ENCODE measurements around the gene AFDN. TPM values are rescaled to one million over a fixed set of nuclear protein-coding genes. Genes with fewer than 3 reads are reported as not detected.

The AFDN gene
- total RNA-seq, 1 donor from 2014 or later = 102 TPM

- Mint-ChIP-seq H3K27ac (ENCODE audit: unreplicated experiment) (no peak overlapping the region), H3K36me3 (ENCODE audit: low read depth, unreplicated experiment) (no peaks in the 10 kb centered on the region), H3K27me3 (ENCODE audit: low read depth, unreplicated experiment) (no peaks in the 10 kb centered on the region), H3K9me3 (ENCODE audit: unreplicated experiment) (no peaks in the 10 kb centered on the region), H3K4me1 (ENCODE audit: low read depth, unreplicated experiment) (peaks cover 37% of the 10 kb centered on the region), H3K4me3 (ENCODE audit: unreplicated experiment) (no peak overlapping the region)
- H3K27ac ChIP-seq (ENCODE audit: low read depth, low read length) = no peak overlapping the region
- H3K4me3 ChIP-seq (ENCODE audit: insufficient read depth, low read depth, low read length) = no peak overlapping the region
- DNase-seq (ENCODE audit: low read depth) = no peak
- no peak overlapping the region for H2AFZ ChIP-seq (ENCODE audit: low read depth, low read length)
- no peak for FAIRE-seq
- H3K4me2 ChIP-seq (ENCODE audit: low read length) = no peak overlapping the region
- no peaks in the 10 kb centered on the region for H3K27me3 ChIP-seq (ENCODE audit: insufficient read depth, low read length)
- no peaks in the 10 kb centered on the region for H3K4me1 ChIP-seq (ENCODE audit: insufficient read depth, low read length)
- H3K9ac ChIP-seq (ENCODE audit: low read length) = no peak overlapping the region
- TF ChIP-seq, protein P1, sequence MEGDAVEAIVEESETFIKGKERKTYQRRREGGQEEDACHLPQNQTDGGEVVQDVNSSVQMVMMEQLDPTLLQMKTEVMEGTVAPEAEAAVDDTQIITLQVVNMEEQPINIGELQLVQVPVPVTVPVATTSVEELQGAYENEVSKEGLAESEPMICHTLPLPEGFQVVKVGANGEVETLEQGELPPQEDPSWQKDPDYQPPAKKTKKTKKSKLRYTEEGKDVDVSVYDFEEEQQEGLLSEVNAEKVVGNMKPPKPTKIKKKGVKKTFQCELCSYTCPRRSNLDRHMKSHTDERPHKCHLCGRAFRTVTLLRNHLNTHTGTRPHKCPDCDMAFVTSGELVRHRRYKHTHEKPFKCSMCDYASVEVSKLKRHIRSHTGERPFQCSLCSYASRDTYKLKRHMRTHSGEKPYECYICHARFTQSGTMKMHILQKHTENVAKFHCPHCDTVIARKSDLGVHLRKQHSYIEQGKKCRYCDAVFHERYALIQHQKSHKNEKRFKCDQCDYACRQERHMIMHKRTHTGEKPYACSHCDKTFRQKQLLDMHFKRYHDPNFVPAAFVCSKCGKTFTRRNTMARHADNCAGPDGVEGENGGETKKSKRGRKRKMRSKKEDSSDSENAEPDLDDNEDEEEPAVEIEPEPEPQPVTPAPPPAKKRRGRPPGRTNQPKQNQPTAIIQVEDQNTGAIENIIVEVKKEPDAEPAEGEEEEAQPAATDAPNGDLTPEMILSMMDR (IDR thresholded peaks at IDR 0.05; ENCODE audit: insufficient read depth, low read depth, low read length) = no peak
- TF ChIP-seq EZH2 (IDR thresholded peaks at IDR 0.05; ENCODE audit: insufficient read depth, low read length) = no peak
- peaks cover 89% of the 10 kb centered on the region for H4K20me1 ChIP-seq (ENCODE audit: insufficient read depth, low read length)
- no peaks in the 10 kb centered on the region for H3K36me3 ChIP-seq (ENCODE audit: insufficient read depth, low read length)
- H3K79me2 ChIP-seq (ENCODE audit: insufficient read depth, low read length) = peaks cover 93% of the 10 kb centered on the region
- no peaks in the 10 kb centered on the region for H3K9me3 ChIP-seq (ENCODE audit: insufficient read depth, low read depth, low read length)
Observed at GRCh38 chr6:167835260-167835659, 8.5 kb downstream of the AFDN start.

DNA sequence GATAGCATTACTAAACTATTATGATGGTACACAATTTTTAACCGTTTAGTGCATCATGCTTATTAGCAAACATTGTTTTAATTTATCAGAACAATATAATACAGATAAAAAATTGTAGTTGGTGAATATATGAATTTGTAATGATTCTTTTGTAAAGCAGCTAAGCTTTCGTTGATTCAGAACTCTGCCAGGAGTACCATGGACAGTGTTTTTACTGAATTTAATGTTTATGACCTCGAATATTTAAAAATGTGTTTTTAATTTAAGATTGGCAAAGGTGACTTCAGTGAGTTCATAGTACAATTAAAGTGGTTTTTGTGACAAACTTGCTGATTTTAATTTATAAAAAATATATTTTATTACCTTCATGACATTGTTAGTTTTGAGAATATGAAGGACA, 10.0 kb downstream of the AFDN start:
- Mint-ChIP-seq H3K27ac (ENCODE audit: unreplicated experiment) (no peak overlapping the region), H3K36me3 (ENCODE audit: low read depth, unreplicated experiment) (no peaks in the 10 kb centered on the region), H3K9me3 (ENCODE audit: unreplicated experiment) (no peaks in the 10 kb centered on the region), H3K4me1 (ENCODE audit: low read depth, unreplicated experiment) (peaks cover 26% of the 10 kb centered on the region), H3K27me3 (ENCODE audit: low read depth, unreplicated experiment) (no peaks in the 10 kb centered on the region), H3K4me3 (ENCODE audit: unreplicated experiment) (no peak overlapping the region)
- DNase-seq (ENCODE audit: low read depth) = no peak
- no peak overlapping the region for H3K4me3 ChIP-seq (ENCODE audit: insufficient read depth, low read depth, low read length)
- no peak overlapping the region for H2AFZ ChIP-seq (ENCODE audit: low read depth, low read length)
- no peaks in the 10 kb centered on the region for H3K36me3 ChIP-seq (ENCODE audit: insufficient read depth, low read length)
- H3K27ac ChIP-seq (ENCODE audit: low read depth, low read length) = no peak overlapping the region
- H3K9me3 ChIP-seq (ENCODE audit: insufficient read depth, low read depth, low read length) = no peaks in the 10 kb centered on the region
- no peak overlapping the region for H3K4me2 ChIP-seq (ENCODE audit: low read length)
- peaks cover 93% of the 10 kb centered on the region for H3K79me2 ChIP-seq (ENCODE audit: insufficient read depth, low read length)
- no peaks in the 10 kb centered on the region for H3K4me1 ChIP-seq (ENCODE audit: insufficient read depth, low read length)
- FAIRE-seq = no peak
- no peaks in the 10 kb centered on the region for H3K27me3 ChIP-seq (ENCODE audit: insufficient read depth, low read length)
- H4K20me1 ChIP-seq (ENCODE audit: insufficient read depth, low read length) = peaks cover 89% of the 10 kb centered on the region
- TF ChIP-seq, protein P1 (IDR thresholded peaks at IDR 0.05; ENCODE audit: insufficient read depth, low read depth, low read length) = no peak
- no peak for TF ChIP-seq EZH2 (IDR thresholded peaks at IDR 0.05; ENCODE audit: insufficient read depth, low read length)
- no peak overlapping the region for H3K9ac ChIP-seq (ENCODE audit: low read length)

GRCh38 chr6:167838207-167838748, 11.6 kb downstream of the AFDN start:
- no peaks in the 10 kb centered on the region for H3K27me3 ChIP-seq (ENCODE audit: insufficient read depth, low read length)
- no peaks in the 10 kb centered on the region for H3K36me3 ChIP-seq (ENCODE audit: insufficient read depth, low read length)
- H3K4me3 ChIP-seq (ENCODE audit: insufficient read depth, low read depth, low read length) = no peak overlapping the region
- H2AFZ ChIP-seq (ENCODE audit: low read depth, low read length) = no peak overlapping the region
- H3K27me3 Mint-ChIP-seq (ENCODE audit: low read depth, unreplicated experiment) = no peaks in the 10 kb centered on the region
- no peak overlapping the region for H3K27ac ChIP-seq (ENCODE audit: low read depth, low read length)
- H3K9me3 Mint-ChIP-seq (ENCODE audit: unreplicated experiment) = no peaks in the 10 kb centered on the region
- no peak for FAIRE-seq
- no peak overlapping the region for H3K9ac ChIP-seq (ENCODE audit: low read length)
- DNase-seq (ENCODE audit: low read depth) = no peak
- no peak overlapping the region for H3K27ac Mint-ChIP-seq (ENCODE audit: unreplicated experiment)
- peaks cover 17% of the 10 kb centered on the region for H3K4me1 Mint-ChIP-seq (ENCODE audit: low read depth, unreplicated experiment)
- no peak for TF ChIP-seq EZH2 (IDR thresholded peaks at IDR 0.05; ENCODE audit: insufficient read depth, low read length)
- TF ChIP-seq, protein P1 (IDR thresholded peaks at IDR 0.05; ENCODE audit: insufficient read depth, low read depth, low read length) = no peak
- H4K20me1 ChIP-seq (ENCODE audit: insufficient read depth, low read length) = peaks cover 90% of the 10 kb centered on the region
- no peaks in the 10 kb centered on the region for H3K4me1 ChIP-seq (ENCODE audit: insufficient read depth, low read length)
- no peaks in the 10 kb centered on the region for H3K9me3 ChIP-seq (ENCODE audit: insufficient read depth, low read depth, low read length)
- H3K79me2 ChIP-seq (ENCODE audit: insufficient read depth, low read length) = peaks cover 93% of the 10 kb centered on the region
- H3K4me3 Mint-ChIP-seq (ENCODE audit: unreplicated experiment) = no peak overlapping the region
- H3K4me2 ChIP-seq (ENCODE audit: low read length) = no peak overlapping the region
- H3K36me3 Mint-ChIP-seq (ENCODE audit: low read depth, unreplicated experiment) = no peaks in the 10 kb centered on the region

Data from astrocyte (in vitro differentiated cells and primary cell).